Stimulated activated CD4-positive, alpha-beta T cell treated with anti-CD3 and anti-CD28 coated beads, Interleukin-2, amount 100 ng/mL, for 24 hours (primary cell): ENCODE results near the gene PJA2.
"Not testable (repeated sequence)": the region's sequence is repeated elsewhere in the genome, so short reads cannot be mapped to it uniquely, and the experiment has no call there.

Source experiments
- DNase-seq, 2 donors: peaks; one replicate each; pipeline ENCODE4 v3.0.0-alpha.2; 2020

The PJA2 gene

GRCh38 chr5:109305352-109305751 lies 104.4 kb downstream of the PJA2 start:
- no peak for DNase-seq

- no peak for DNase-seq
These were observed 105.5 kb downstream of the PJA2 start for GRCh38 chr5:109304309-109304708.

GRCh38 chr5:109300367-109300766 lies 109.4 kb downstream of the PJA2 start:
- DNase-seq, result no peak

- DNase-seq, result no peak
These were observed 110.2 kb downstream of the PJA2 start for GRCh38 chr5:109299557-109299956.

- DNase-seq, result no peak
These were observed 111.0 kb downstream of the PJA2 start for GRCh38 chr5:109298794-109299193.

GRCh38 chr5:109297900-109298299 lies 111.9 kb downstream of the PJA2 start:
- DNase-seq, result no peak

GRCh38 chr5:109291090-109291489 lies 118.7 kb downstream of the PJA2 start:
- DNase-seq, result no peak

GRCh38 chr5:109290231-109290630 lies 119.5 kb downstream of the PJA2 start:
- DNase-seq, result no peak

GRCh38 chr5:109286628-109287027 lies 123.1 kb downstream of the PJA2 start:
- DNase-seq, result not testable (repeated sequence)
